Motor neuron (in vitro differentiated cells): Measurements from ENCODE around the gene RAPGEF1. TPM values are rescaled to one million over a fixed set of nuclear protein-coding genes. Genes with fewer than 3 reads are reported as not detected.

Experiments
- ATAC-seq, 8 experiments: fragments of 200-7000 bp; cut with Tn5 transposase; replicated peaks in 6 of 8; 2 replicates each; pipeline ENCODE4 v1.8.0; 2021; ENCODE audit warnings: mild to moderate bottlenecking in 8 of 8, moderate library complexity in 8 of 8
- H3K27ac ChIP-seq, 2 donors: fragments of 250-450 bp; sonication (Bioruptor Pico); 2 replicates each; pipeline ENCODE4 v1.9.0; 2021; ENCODE audit warnings: antibody characterized with exemption in 2 of 2, mild to moderate bottlenecking in 2 of 2, moderate library complexity in 1 of 2
- H3K4me1 ChIP-seq, 2 donors: fragments of 250-450 bp; sonication (Bioruptor Pico); replicated peaks in 1 of 2; 2 replicates each; pipeline ENCODE4 v1.6.1; 2021; ENCODE audit warnings: antibody characterized with exemption in 2 of 2, mild to moderate bottlenecking in 2 of 2, moderate library complexity in 1 of 2
- H3K4me3 ChIP-seq, 5 donors: fragments of 250-450 bp; sonication (Bioruptor Pico); 2 replicates each; pipeline ENCODE4 v1.9.0; 2021; ENCODE audit warnings: antibody characterized with exemption in 5 of 5, mild to moderate bottlenecking in 5 of 5, moderate library complexity in 4 of 5
- WGBS, 10 experiments: fragments of 450-650 bp; shearing (Covaris generic); methylation state at CpG; one replicate each; pipeline ENCODE4 v1.0.0; 2022; 5-methylcytosine and 5-hydroxymethylcytosine counted together
- in situ Hi-C, 9 experiments: fragments of 400-800 bp; cut with MboI; loops; one replicate each; pipeline ENCODE4 v1.15.0; 2021; ENCODE audit warnings: low sequenced_read_pairs in 9 of 9, low pct_unique_long_range_greater_than_20kb in 2 of 9; ENCODE audit not compliant: unreplicated experiment in 9 of 9
- total RNA-seq, 8 experiments: library from RNA; unstranded; fragments of 300-600 nt; gene quantifications; 2 replicates each; pipeline versions ENCODE4 v1.2.3 to v1.2.4, GENCODE V29; 2022

RAPGEF1 gene
- total RNA-seq, 8 experiments from 2014 or later = 15.4 to 42.0 (median 24.9) TPM

DNA sequence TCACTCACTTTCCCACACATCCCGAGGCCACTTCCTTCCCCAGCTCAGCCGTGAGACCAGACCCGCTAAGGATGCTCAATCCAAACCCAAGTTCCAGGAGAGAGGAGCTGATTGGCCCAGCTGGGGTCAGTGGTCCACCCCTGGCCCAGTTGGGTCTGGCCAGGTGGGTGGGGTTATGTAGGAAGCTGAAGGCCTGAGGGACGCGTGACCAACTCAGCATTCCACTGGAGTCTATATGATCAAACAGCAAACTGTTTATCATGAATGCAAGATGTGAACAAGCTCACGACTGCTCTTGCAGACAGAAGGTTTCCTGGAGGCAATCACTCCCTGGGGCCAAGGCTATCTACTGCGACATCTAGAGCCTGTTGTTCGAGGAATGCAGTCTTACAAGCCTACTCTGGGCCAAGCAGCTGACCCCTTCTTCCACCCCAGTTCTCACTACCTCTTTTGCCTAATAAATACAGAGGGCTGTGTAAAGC lies 4.9 kb upstream of the RAPGEF1 start:
- ATAC-seq = no peak
- in situ Hi-C loops = loop anchor here in 6 of 9 experiments (10.0 to 25.0 kb wide), 3 partner anchors 132 to 157 kb away; no protein-coding TSS in a partner anchor
- WGBS, 10 experiments = 20 to 90% (median 78%) methylated on average over 1 to 5 of the region's 8 CpGs; no CpG with 5 or more reads in 3 of the 10 experiments
- Histone ChIP-seq H3K27ac (no peak overlapping the region), H3K4me1 (no peaks in the 10 kb centered on the region), H3K4me3 (no peak overlapping the region)

DNA sequence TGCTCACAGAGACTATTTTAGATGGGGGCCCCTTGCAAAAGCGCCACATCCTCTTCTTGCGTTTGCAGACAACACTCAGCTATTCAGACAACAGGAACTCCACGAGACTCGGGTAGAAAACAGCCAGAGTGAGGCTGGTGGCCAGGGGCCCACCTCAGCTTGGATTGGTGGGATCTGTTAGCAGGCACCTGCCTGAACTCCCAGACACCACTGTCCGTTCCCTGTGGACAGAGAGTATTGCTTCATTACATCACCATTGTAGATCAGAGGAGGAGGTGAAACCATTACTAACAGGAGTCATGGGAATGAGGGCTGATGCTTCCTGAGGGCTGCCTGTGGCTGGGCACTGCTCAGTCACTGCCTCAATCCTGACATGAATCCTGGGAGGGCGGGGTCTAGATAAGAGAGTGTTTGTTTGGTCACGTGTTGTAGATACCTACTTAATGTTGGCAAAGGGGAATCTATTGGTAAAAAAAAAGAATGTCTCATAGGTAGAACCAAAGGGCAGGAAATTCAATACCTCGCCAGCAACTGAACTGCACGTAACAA lies 4.4 kb upstream of the RAPGEF1 start:
- in situ Hi-C loops = loop anchor here in 6 of 9 experiments (10.0 to 25.0 kb wide), 3 partner anchors 132 to 157 kb away; no protein-coding TSS in a partner anchor
- 74 to 100% (median 100%) methylated on average over 1 to 8 of the region's 9 CpGs; no CpG with 5 or more reads in 3 of the 10 experiments for WGBS, 10 experiments
- H3K27ac ChIP-seq = no peak overlapping the region
- ATAC-seq = no peak
- H3K4me1 ChIP-seq = no peaks in the 10 kb centered on the region
- no peak overlapping the region for H3K4me3 ChIP-seq

DNA sequence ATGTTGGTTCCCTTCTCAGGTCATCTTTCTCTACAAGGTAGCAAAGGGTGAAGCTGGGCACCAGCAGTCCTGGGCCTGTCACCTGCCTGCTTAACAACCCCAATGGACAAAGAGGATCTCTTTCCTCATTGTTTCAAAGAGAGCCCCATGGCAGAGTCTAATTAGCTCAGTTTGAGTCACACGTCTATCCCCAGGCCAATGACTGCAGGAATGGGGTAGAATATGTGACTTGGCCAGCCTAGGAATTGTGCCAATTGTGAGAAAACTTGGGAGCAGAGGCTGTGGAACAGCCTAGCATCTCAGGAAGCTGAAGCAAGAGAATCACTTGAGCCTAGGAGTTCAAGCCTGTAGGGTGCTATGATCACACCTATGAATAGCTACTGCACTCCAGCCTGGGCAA lies 3.6 kb upstream of the RAPGEF1 start:
- H3K4me3 ChIP-seq = no peak overlapping the region
- no peak for ATAC-seq
- peaks cover 2 to 3% of the 10 kb centered on the region in 2 donors for H3K4me1 ChIP-seq
- in situ Hi-C loops = loop anchor here in 6 of 9 experiments (10.0 to 25.0 kb wide), 3 partner anchors 131 to 156 kb away; no protein-coding TSS in a partner anchor
- no peak overlapping the region for H3K27ac ChIP-seq
- WGBS, 10 experiments = 20 to 83% (median 61%) methylated on average over 1 of the region's 1 CpG; no CpG with 5 or more reads in 6 of the 10 experiments

- in situ Hi-C loops = loop anchor here in 6 of 9 experiments (10.0 to 25.0 kb wide), 3 partner anchors 131 to 156 kb away; no protein-coding TSS in a partner anchor
- H3K4me3 ChIP-seq = no peak overlapping the region
- WGBS, 10 experiments = 54 to 92% (median 73%) methylated on average over 2 of the region's 2 CpGs; no CpG with 5 or more reads in 5 of the 10 experiments
- no peak for ATAC-seq
- H3K27ac ChIP-seq = no peak overlapping the region
- peaks cover 5 to 7% of the 10 kb centered on the region in 2 donors for H3K4me1 ChIP-seq
Measured at GRCh38 chr9:131743096-131743495, 3.2 kb upstream of the RAPGEF1 start.

- no peak overlapping the region for H3K27ac ChIP-seq
- no peak overlapping the region for H3K4me3 ChIP-seq
- 90 to 94% methylated on average over 2 to 3 of the region's 5 CpGs; no CpG with 5 or more reads in 8 of the 10 experiments for WGBS, 10 experiments
- ATAC-seq = no peak
- H3K4me1 ChIP-seq = peaks cover 7 to 9% of the 10 kb centered on the region in 2 donors
- in situ Hi-C loops = loop anchor here in 6 of 9 experiments (10.0 to 25.0 kb wide), 3 partner anchors 129 to 154 kb away; no protein-coding TSS in a partner anchor
Measured at GRCh38 chr9:131740898-131741297, 1.0 kb upstream of the RAPGEF1 start.

- Histone ChIP-seq H3K4me3 (peak overlapping the region; percentile 78 to 97 (median 87)), H3K4me1 (peaks cover 7 to 15% of the 10 kb centered on the region in 2 donors), H3K27ac (peak overlapping the region; percentile 45 to 64)
- WGBS, 10 experiments = 0 to 10% (median 0%) methylated on average over 1 to 6 of the region's 96 CpGs; no CpG with 5 or more reads in 5 of the 10 experiments
- in situ Hi-C loops = loop anchor here in 4 of 9 experiments (25.0 kb wide), 2 partner anchors 127 to 152 kb away; no protein-coding TSS in a partner anchor
- peak; percentile 50 to 70 (median 65) for ATAC-seq
Measured at GRCh38 chr9:131739133-131739958, 530 bp downstream of the RAPGEF1 start.

DNA sequence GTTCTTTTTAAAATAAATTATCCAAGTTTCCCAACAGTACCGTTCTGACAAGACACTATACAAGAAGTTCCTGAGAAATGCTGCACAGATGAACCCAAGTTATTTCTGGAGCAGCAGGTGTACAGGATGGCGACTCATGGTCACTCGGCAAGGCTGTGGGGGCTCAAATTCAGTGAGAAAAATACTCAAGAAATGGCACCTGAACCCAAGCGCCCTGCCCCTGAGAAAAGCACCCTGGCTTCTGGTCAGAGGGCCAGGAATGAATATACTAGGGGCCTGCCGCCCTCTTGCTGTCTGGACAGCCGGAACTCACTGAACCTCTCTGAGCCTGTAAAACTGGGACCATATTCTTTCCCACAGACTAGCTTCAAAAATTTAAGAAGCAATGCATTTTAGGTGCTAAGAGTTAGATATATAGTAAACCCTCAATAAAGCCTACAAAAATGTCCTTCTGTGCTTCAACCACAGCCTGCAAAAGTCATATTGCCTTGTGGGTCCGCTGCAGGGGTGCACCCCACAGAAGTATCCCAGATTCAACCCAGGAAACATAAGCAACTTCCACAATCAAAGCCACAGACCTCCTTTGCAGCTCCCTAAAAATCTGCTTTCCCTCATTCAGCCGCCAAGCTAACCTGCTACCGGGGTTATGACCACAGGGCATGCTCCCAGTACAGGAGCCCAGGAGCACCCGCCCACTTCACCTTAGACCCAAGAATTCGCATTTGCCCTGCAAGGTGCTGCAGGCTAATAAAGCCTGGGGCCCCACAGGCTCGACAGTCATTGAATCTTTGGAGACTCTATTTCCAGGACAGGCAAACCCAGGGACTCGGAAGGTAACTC lies 1.4 kb downstream of the RAPGEF1 start:
- H3K27ac ChIP-seq = no peak overlapping the region
- in situ Hi-C loops = loop anchor here in 4 of 9 experiments (25.0 kb wide), 2 partner anchors 126 to 151 kb away; no protein-coding TSS in a partner anchor
- peak overlapping the region; percentile 78 to 97 (median 87) for H3K4me3 ChIP-seq
- peak in 1 of 8 experiments; percentile 0 for ATAC-seq
- WGBS, 10 experiments = 54 to 100% (median 77%) methylated on average over 1 to 8 of the region's 13 CpGs; no CpG with 5 or more reads in 1 of the 10 experiments
- H3K4me1 ChIP-seq = peaks cover 7 to 22% of the 10 kb centered on the region in 2 donors

DNA sequence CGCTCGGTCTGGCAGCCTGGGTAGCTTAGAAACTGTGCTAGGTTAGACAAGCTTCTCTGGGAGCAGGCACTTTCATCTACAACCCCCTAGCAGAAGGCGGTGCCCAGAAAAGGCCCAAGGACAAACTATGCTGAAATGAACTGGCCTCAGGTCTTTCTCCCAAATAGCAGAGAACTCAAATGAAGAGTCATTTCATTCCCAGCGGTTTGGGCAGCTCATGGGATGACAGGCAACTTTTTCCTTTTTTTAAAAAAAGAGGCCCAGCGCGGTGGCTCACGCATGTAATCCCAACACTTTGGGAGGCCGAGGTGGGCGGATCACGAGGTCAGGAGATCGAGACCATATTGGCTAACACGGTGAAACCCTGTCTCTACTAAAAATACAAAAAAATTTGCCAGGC lies 2.5 kb downstream of the RAPGEF1 start:
- H3K4me1 ChIP-seq = peaks cover 7 to 24% of the 10 kb centered on the region in 2 donors
- H3K4me3 ChIP-seq = no peak overlapping the region
- no peak for ATAC-seq
- WGBS, 10 experiments = 88 to 100% (median 100%) methylated on average over 1 to 6 of the region's 12 CpGs; no CpG with 5 or more reads in 2 of the 10 experiments
- H3K27ac ChIP-seq = no peak overlapping the region
- in situ Hi-C loops = loop anchor here in 4 of 9 experiments (25.0 kb wide), 2 partner anchors 125 to 150 kb away; no protein-coding TSS in a partner anchor

GRCh38 chr9:131736431-131736830 lies 3.4 kb downstream of the RAPGEF1 start:
- Histone ChIP-seq H3K4me3 (no peak overlapping the region), H3K27ac (no peak overlapping the region), H3K4me1 (peaks cover 11 to 33% of the 10 kb centered on the region in 2 donors)
- in situ Hi-C loops = loop anchor here in 4 of 9 experiments (25.0 kb wide), 2 partner anchors 124 to 149 kb away; no protein-coding TSS in a partner anchor
- no peak for ATAC-seq
- 57 to 100% (median 98%) methylated on average over 1 to 4 of the region's 4 CpGs; no CpG with 5 or more reads in 2 of the 10 experiments for WGBS, 10 experiments

- ATAC-seq = no peak
- in situ Hi-C loops = loop anchor here in 4 of 9 experiments (25.0 kb wide), 2 partner anchors 123 to 148 kb away; no protein-coding TSS in a partner anchor
- no peak overlapping the region for H3K4me3 ChIP-seq
- peaks cover 14 to 41% of the 10 kb centered on the region in 2 donors for H3K4me1 ChIP-seq
- no peak overlapping the region for H3K27ac ChIP-seq
- 65 to 100% (median 81%) methylated on average over 1 to 10 of the region's 15 CpGs; no CpG with 5 or more reads in 2 of the 10 experiments for whole genome bisulfite sequencing, 10 experiments
Measured at GRCh38 chr9:131735238-131736128, 4.4 kb downstream of the RAPGEF1 start.

DNA sequence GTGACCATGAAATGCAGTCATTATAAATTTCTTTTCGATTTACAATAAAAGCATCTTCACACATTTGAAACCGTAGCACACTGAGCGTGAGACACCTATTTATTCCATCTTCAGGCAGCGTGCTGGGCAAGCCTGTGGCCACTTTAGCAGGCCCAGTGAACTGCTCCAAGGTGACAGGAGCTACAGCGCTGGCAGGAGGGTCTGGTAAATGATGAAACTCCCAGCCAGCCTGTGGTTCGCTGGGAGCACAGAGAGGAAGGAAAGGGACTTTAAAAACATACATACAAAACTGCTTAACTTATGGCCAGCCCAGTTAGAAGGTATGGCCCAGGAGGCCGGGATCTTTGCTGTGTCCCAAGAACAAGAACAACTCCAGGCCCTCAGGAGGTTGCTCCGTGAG lies 5.1 kb downstream of the RAPGEF1 start:
- ATAC-seq = no peak
- peaks cover 14 to 41% of the 10 kb centered on the region in 2 donors for H3K4me1 ChIP-seq
- 69 to 100% (median 90%) methylated on average over 2 to 6 of the region's 8 CpGs; no CpG with 5 or more reads in 3 of the 10 experiments for WGBS, 10 experiments
- H3K27ac ChIP-seq = no peak overlapping the region
- H3K4me3 ChIP-seq = no peak overlapping the region
- in situ Hi-C loops = loop anchor here in 4 of 9 experiments (25.0 kb wide), 2 partner anchors 122 to 147 kb away; no protein-coding TSS in a partner anchor
